Omental fat pad (tissue), 4 donors: ENCODE measurements around the gene VMO1. TPM values are rescaled to one million over a fixed set of nuclear protein-coding genes. Genes with fewer than 3 reads are reported as not detected.
A peak's percentile ranks its signal among the peaks of the same experiment; 100 is the strongest.

Source experiments
- ATAC-seq: fragments of 150-250 bp; one replicate; pipeline ENCODE4 v1.9.1; 2016; ENCODE audit warnings: mild to moderate bottlenecking, moderate library complexity; ENCODE audit not compliant: low FRiP score
- DNase-seq: peaks from one replicate; pipeline ENCODE4 v3.0.0-alpha.2; 2019; ENCODE audit warnings: low spot score
- CTCF ChIP-seq, 3 donors: fragments of 450-650 bp; IDR thresholded peaks; one replicate each; pipeline ENCODE4 v1.5.1; 2016 to 2017; ENCODE audit warnings: antibody characterized with exemption in 3 of 3, mild to moderate bottlenecking in 3 of 3, moderate library complexity in 2 of 3
- total RNA-seq, 4 donors: library from RNA; depleted of rRNA; stranded (reverse); fragments of >200 nt; gene quantifications; one replicate each; pipeline ENCODE4 v1.1.0, GENCODE V29; 2016

The VMO1 gene
- total RNA-seq, 4 donors from 2014 or later, result 2.1 to 13.1 (median 8.4) TPM

- TF ChIP-seq CTCF (IDR thresholded peaks at IDR 0.05), result no peak
- no peak for DNase-seq
- no peak for ATAC-seq
Measured at GRCh38 chr17:4796552-4796920, 10.4 kb upstream of the VMO1 start.

GRCh38 chr17:4795168-4795567 is 9.0 kb upstream of the VMO1 start:
- no peak for DNase-seq
- no peak for TF ChIP-seq CTCF (IDR thresholded peaks at IDR 0.05)
- ATAC-seq, result no peak

GRCh38 chr17:4790705-4791088 is 4.5 kb upstream of the VMO1 start:
- no peak for TF ChIP-seq CTCF (IDR thresholded peaks at IDR 0.05)
- no peak for DNase-seq
- ATAC-seq, result no peak

GRCh38 chr17:4789951-4790704 is 4.0 kb upstream of the VMO1 start:
- TF ChIP-seq CTCF (IDR thresholded peaks at IDR 0.05), result peak in 1 of 3 donors; percentile 2
- peak; percentile 95 for ATAC-seq
- DNase-seq, result peak; percentile 65

GRCh38 chr17:4789701-4789950 is 3.5 kb upstream of the VMO1 start:
- no peak for ATAC-seq
- no peak for TF ChIP-seq CTCF (IDR thresholded peaks at IDR 0.05)
- no peak for DNase-seq

GRCh38 chr17:4788807-4789700 is 2.9 kb upstream of the VMO1 start, which contains the start of gene GLTPD2:
GLTPD2 (plus strand) TSS chr17:4788964; CDS start chr17:4789012, 48 bp downstream.
- ATAC-seq (no peak), DNase-seq (no peak)
- no peak for TF ChIP-seq CTCF (IDR thresholded peaks at IDR 0.05)
